Keratinocyte (primary cell): ENCODE data around the gene LRRC74B.

Experiments used
- CTCF ChIP-seq, 3 experiments: IDR thresholded peaks in 1 of 3; conservative IDR thresholded peaks in 1 of 3; optimal IDR thresholded peaks in 1 of 3; 2 replicates in 2 of 3; 3 replicates in 1 of 3; pipeline versions ENCODE3 to v1.5.1; 2011; ENCODE audit warnings: low read length in 3 of 3, mild to moderate bottlenecking in 3 of 3, moderate library complexity in 2 of 3, control low read depth in 1 of 3, inconsistent platforms in 1 of 3; ENCODE audit not compliant: insufficient read depth in 2 of 3; ENCODE audit errors: extremely low read depth in 1 of 3
- EZH2 ChIP-seq: IDR thresholded peaks from one replicate; pipeline ENCODE4 v1.6.1; 2012; ENCODE audit warnings: inconsistent platforms, mild to moderate bottlenecking, low read length, moderate library complexity

GRCh38 chr22:21041937-21042336 lies 3.8 kb upstream of the LRRC74B start:
- TF ChIP-seq CTCF (optimal IDR thresholded peaks at IDR 0.05 in 1 of 3, IDR thresholded peaks at IDR 0.05 in 1 of 3, conservative IDR thresholded peaks at IDR 0.05 in 1 of 3; ENCODE audit: extremely low read depth in 1 of 3, insufficient read depth in 2 of 3, low read length in 3 of 3) (no peak), EZH2 (no peak)
